Fibroblast of mammary gland (primary cell): ENCODE results near the gene ACACB.

Experiments
- DNase-seq: peaks from one replicate; pipeline ENCODE4 v3.0.0-alpha.2; 2010; ENCODE audit warnings: low read depth
- H3K4me3 ChIP-seq: 2 replicates; pipeline ENCODE4 v1.5.1; 2011; ENCODE audit warnings: low read depth, mild to moderate bottlenecking, low read length, moderate library complexity; ENCODE audit not compliant: control insufficient read depth
- CTCF ChIP-seq: conservative IDR thresholded peaks from 2 replicates; pipeline ENCODE4 v1.5.1; 2011; ENCODE audit warnings: low read depth, low read length, inconsistent platforms; ENCODE audit not compliant: control insufficient read depth, insufficient read depth

Gene ACACB

GRCh38 chr12:109127533-109128242, 11.3 kb downstream of the ACACB start:
- DNase-seq: no peak
- TF ChIP-seq CTCF: no peak
- no peak overlapping the region for H3K4me3 ChIP-seq

DNA sequence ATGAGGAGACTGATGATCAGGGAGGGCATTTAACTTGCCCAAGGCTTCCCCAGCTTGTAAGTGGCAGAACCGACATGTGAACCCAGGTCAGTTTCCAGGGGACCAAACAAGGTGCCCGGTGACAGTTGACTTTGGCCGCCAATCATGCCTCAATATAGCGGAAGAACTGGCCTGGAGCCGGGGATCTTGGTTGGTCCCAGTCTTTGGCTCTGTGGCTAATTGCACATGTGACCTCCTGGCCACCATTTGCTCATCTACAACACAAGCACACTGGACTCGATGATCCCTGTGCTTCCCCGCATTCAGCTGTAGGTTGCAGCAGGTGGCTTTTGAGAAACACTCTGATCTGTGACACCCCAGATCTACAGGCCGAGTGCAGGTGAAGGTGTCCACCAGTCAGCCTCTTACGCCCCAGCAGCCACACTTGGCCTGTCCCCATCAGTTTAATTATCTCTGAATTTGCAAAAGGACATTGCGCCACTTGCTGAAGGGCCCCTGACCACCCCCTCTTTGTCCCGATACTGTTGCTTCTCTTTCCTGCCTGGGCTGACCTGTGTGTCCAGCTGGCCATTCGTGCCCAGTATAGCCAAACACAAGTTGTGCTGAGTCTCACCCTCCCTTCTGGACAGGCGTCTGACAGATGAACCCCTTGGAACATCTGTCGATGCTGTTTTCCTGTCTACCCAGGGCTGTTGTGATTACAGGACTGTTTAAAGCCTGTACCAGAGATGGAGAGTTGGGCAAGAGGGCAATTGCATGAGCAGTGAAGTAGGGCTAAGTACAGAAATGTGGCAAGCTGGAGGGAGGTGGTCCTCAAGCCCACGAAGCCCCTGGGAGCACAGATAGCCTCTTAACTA, 14.1 kb downstream of the ACACB start:
- no peak overlapping the region for H3K4me3 ChIP-seq
- no peak for TF ChIP-seq CTCF
- no peak for DNase-seq

DNA sequence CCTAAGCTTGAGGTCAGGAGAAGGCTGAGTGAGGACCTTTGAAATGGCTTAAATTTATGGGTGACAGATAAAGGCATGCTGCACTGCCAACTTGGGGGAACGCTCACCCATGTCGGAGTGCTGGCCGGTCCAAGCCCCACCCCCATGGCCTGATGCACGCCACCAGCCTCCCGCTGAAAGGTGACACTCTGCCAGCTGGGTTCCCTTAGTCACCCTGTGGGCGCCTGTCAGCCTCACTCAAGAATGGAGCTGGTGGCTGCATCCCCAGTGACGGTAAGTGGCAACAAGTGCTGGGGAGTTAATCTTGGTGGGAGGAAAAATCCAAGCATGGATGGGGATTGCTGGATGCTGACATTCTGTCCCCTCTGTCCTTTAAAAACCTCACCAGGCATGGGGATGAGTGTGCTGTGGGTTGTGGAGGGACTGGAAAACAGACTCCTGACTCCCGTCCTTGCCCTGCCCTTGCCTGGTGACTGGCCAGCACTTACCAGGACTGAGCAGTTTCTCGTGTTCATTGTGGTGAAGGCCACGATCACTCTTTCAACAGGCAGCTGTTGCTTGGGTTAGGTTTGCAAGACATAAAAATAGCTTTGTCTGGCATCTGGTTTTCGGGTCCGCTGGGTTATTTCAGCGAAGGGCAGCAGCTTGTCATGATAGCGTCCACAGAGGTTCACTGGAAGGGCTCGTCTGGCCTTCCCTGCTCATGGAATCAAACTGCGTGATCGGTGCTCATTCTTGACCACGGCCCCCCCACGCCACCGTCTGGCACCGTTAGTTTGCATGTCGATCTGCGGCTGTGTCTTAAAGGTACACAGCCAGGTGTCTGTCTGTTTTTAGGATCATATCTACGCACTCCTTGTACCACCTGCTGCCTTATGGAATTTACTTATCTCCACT, 15.0 kb downstream of the ACACB start:
- no peak for TF ChIP-seq CTCF
- DNase-seq: no peak
- H3K4me3 ChIP-seq: no peak overlapping the region

DNA sequence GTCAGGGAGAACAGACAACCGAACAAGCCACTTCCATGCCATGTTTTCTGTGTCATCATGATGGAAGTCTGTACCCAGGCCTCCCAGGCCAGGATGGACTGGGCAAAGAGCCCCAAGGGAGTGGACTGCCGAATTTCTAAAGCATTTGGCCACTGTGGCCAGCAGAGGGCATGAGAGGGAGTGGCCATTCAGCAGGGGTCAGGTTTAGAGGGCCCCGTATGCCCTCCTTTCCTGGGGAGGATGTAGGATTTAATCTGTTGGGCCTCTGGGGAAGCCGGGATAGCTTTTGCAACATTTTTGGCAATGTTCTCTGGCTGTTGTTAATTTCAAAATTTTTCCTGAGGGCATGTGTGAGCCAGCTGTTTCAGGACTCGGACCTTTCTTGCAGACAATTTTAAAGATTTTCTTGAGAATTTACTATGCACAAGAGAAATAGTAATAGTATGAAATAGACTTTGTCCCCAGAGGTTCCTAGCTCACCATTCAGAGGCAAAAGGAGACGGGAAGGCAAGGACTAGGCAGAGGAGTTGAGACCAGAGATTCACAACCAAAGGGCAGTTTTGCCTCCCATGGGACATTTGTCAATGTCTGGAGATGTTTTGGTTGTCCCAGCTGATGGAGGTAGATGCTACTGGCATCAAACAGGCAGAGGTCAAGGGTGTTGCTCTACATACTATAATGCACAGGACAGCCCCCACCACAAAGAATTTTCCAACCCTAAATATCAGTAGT, 18.0 kb downstream of the ACACB start:
- no peak overlapping the region for H3K4me3 ChIP-seq
- DNase-seq: peak; percentile 70
- TF ChIP-seq CTCF: peak; percentile 67

- TF ChIP-seq CTCF: no peak
- no peak for DNase-seq
- H3K4me3 ChIP-seq: no peak overlapping the region
Observed at GRCh38 chr12:109137055-109137454, 20.7 kb downstream of the ACACB start.

DNA sequence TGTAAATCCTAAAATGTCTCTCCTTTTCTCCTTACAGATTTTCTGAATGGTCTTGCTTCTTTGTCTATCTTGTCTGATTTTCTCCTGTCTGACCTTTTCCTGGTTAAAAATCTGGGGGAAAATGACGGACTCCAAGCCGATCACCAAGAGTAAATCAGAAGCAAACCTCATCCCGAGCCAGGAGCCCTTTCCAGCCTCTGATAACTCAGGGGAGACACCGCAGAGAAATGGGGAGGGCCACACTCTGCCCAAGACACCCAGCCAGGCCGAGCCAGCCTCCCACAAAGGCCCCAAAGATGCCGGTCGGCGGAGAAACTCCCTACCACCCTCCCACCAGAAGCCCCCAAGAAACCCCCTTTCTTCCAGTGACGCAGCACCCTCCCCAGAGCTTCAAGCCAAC, 23.0 kb downstream of the ACACB start:
- DNase-seq: no peak
- H3K4me3 ChIP-seq: no peak overlapping the region
- TF ChIP-seq CTCF: no peak
